WTC11 (cell line): ENCODE data around the gene MTOR. TPM values are rescaled to one million over a fixed set of nuclear protein-coding genes. Genes with fewer than 3 reads are reported as not detected.
A peak's percentile ranks its signal among the peaks of the same experiment; 100 is the strongest.
"Not testable (repeated sequence)": the region's sequence is repeated elsewhere in the genome, so short reads cannot be mapped to it uniquely, and the experiment has no call there.

Experiments
- ATAC-seq: fragments of 200-7000 bp; cut with Tn5 transposase; 2 replicates; pipeline ENCODE4 v1.10.0; 2021; ENCODE audit warnings: mild to moderate bottlenecking, moderate library complexity
- CTCF ChIA-PET: fragments of 300-600 bp; sonication (Branson Sonifier 250); formaldehyde crosslinking; loops from one replicate; lab custom pipeline; 2021; ENCODE audit warnings: antibody characterized with exemption; lab: Charles Lee
- POLR2A ChIA-PET: fragments of 350-600 bp; sonication (Branson Sonifier 250); formaldehyde crosslinking; loops from one replicate; lab custom pipeline; 2021; ENCODE audit warnings: antibody characterized with exemption; lab: Charles Lee
- DNase-seq: peaks from one replicate; pipeline ENCODE4 v3.0.0; 2021; ENCODE audit warnings: low spot score
- H3K27ac Mint-ChIP-seq: 2 replicates; pipeline ENCODE4 v1.8.0; 2021; ENCODE audit warnings: mixed read lengths
- H3K27me3 Mint-ChIP-seq: 2 replicates; pipeline ENCODE4 v1.8.0; 2021; ENCODE audit warnings: low read depth, mild to moderate bottlenecking, moderate library complexity, mixed read lengths
- H3K36me3 Mint-ChIP-seq: 2 replicates; pipeline ENCODE4 v1.8.0; 2021; ENCODE audit warnings: mixed read lengths
- H3K4me1 Mint-ChIP-seq: 2 replicates; pipeline ENCODE4 v1.8.0; 2022; ENCODE audit warnings: mixed read lengths
- H3K4me3 Mint-ChIP-seq: 2 replicates; pipeline ENCODE4 v1.8.0; 2021; ENCODE audit warnings: mild to moderate bottlenecking, moderate library complexity, mixed read lengths
- H3K9me3 Mint-ChIP-seq: 2 replicates; pipeline ENCODE4 v1.8.0; 2021; ENCODE audit warnings: mixed read lengths
- CBFB ChIP-seq: sonication (generic); formaldehyde crosslinking; IDR thresholded peaks from 2 replicates; pipeline ENCODE4 v1.8.1; 2022; ENCODE audit warnings: mild to moderate bottlenecking, low read depth, missing genetic modification reagents
- ELF4 ChIP-seq: sonication (generic); formaldehyde crosslinking; IDR thresholded peaks from 2 replicates; pipeline ENCODE4 v1.8.1; 2022; ENCODE audit warnings: low read depth, mild to moderate bottlenecking, moderate library complexity, missing genetic modification reagents
- GRHL2 ChIP-seq: fragments of 250-450 bp; sonication (Bioruptor Pico); IDR thresholded peaks from 2 replicates; pipeline ENCODE4 v1.8.0; 2022; ENCODE audit warnings: mild to moderate bottlenecking, moderate library complexity; ENCODE audit not compliant: insufficient replicate concordance, severe bottlenecking
- JAZF1 ChIP-seq: fragments of 250-450 bp; sonication (Bioruptor Pico); IDR thresholded peaks from 2 replicates; pipeline ENCODE4 v1.9.0; 2021; ENCODE audit warnings: moderate library complexity, mild to moderate bottlenecking, inconsistent platforms
- KAT7 ChIP-seq: sonication (generic); formaldehyde crosslinking; IDR thresholded peaks from 2 replicates; pipeline ENCODE4 v1.8.1; 2023; ENCODE audit warnings: missing genetic modification reagents, mild to moderate bottlenecking, borderline replicate concordance
- NFATC4 ChIP-seq: fragments of 250-450 bp; sonication (Bioruptor Pico); IDR thresholded peaks from 2 replicates; pipeline ENCODE4 v1.9.0; 2021; ENCODE audit warnings: mild to moderate bottlenecking
- NFE2L1 ChIP-seq: sonication (generic); formaldehyde crosslinking; IDR thresholded peaks from 2 replicates; pipeline ENCODE4 v1.8.1; 2023; ENCODE audit warnings: missing genetic modification reagents
- NR2C2 ChIP-seq: sonication (generic); formaldehyde crosslinking; IDR thresholded peaks from 2 replicates; pipeline ENCODE4 v1.8.0; 2022; ENCODE audit warnings: mild to moderate bottlenecking, missing genetic modification reagents
- PRRX2 ChIP-seq: fragments of 250-450 bp; sonication (Bioruptor Pico); IDR thresholded peaks from 2 replicates; pipeline ENCODE4 v1.8.0; 2021; ENCODE audit warnings: mild to moderate bottlenecking
- RELA ChIP-seq: sonication (generic); formaldehyde crosslinking; IDR thresholded peaks from 2 replicates; pipeline ENCODE4 v1.8.1; 2022; ENCODE audit warnings: missing genetic modification reagents, mild to moderate bottlenecking, borderline replicate concordance
- SMAD3 ChIP-seq: sonication (generic); formaldehyde crosslinking; IDR thresholded peaks from 2 replicates; pipeline ENCODE4 v1.8.0; 2022; ENCODE audit warnings: missing genetic modification reagents, mild to moderate bottlenecking, borderline replicate concordance
- SOX15 ChIP-seq: fragments of 250-450 bp; sonication (Bioruptor Pico); IDR thresholded peaks from 2 replicates; pipeline ENCODE4 v1.9.0; 2021; ENCODE audit warnings: mild to moderate bottlenecking
- ZNF121 ChIP-seq: sonication (generic); formaldehyde crosslinking; IDR thresholded peaks from 2 replicates; pipeline ENCODE4 v1.8.0; 2023; ENCODE audit warnings: missing genetic modification reagents
- ZNF532 ChIP-seq: fragments of 250-450 bp; sonication (Bioruptor Pico); IDR thresholded peaks from 2 replicates; pipeline ENCODE4 v1.9.0; 2021; ENCODE audit warnings: mild to moderate bottlenecking, borderline replicate concordance
- total RNA-seq: library from RNA; stranded (reverse); gene quantifications from 3 replicates; pipeline ENCODE4 v1.2.3, GENCODE V29; 2021
- TF ChIP-seq, protein P1 (sequence below): sonication (generic); formaldehyde crosslinking; IDR thresholded peaks from 2 replicates; pipeline ENCODE4 v1.8.0; 2022; ENCODE audit warnings: mild to moderate bottlenecking, missing genetic modification reagents

Gene MTOR
- total RNA-seq, 1 experiment from 2014 or later = 65.0 TPM

DNA sequence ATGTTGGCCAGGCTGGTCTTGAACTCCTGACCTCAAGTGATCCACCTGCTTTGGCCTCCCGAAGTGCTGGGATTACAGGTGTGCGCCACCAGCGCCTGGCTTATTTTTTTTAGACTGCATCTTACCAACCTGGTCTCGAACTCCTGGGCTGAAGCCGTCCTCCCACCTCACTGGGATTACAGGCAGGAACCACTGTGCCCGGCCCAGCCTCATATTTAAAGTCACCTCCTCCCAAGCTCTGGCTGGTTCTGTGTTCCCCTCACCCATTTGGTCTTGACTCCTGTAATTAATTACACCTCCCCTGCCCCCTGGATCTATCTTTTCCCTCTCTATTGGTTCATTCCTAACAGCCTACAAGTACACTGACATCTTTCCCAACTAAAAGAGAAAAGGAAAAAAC is 161.0 kb downstream of the MTOR start:
- Mint-ChIP-seq H3K4me1 (peaks cover 6% of the 10 kb centered on the region), H3K36me3 (peaks cover 14% of the 10 kb centered on the region), H3K9me3 (no peaks in the 10 kb centered on the region), H3K27ac (peak overlapping the region; percentile 25), H3K4me3 (peak overlapping the region; percentile 3; the same call in 1 of the 2 replicates), H3K27me3 (no peaks in the 10 kb centered on the region)
- ChIA-PET POLR2A (no interaction called here), CTCF (interaction anchor here (0.7 to 1.1 kb wide), 3 partner anchors 48 to 71 kb away, joined by 3 to 5 read pairs (median 3); no protein-coding TSS in a partner anchor)
- DNase-seq (no peak), ATAC-seq (no peak)
- TF ChIP-seq ZNF121 (no peak), NFATC4 (CRISPR knock-in tag) (no peak)

DNA sequence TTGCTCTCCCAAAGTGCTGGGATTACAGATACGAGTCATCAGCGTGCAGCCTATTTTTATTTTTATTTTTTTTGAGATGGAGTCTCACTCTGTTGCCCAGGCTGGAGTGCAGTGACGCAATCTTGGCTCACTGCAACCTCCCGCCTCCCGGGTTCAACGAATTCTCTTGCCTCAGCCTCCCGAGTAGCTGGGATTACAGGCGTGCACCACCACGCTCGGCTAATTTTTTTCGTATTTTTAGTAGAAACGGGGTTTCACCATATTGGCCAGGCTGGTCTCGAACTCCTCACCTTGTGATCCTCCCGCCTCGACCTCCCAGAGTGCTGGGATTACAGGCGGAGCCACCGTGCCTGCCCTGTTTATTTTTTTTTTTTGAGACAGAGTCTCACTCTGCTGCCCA is 161.5 kb downstream of the MTOR start:
- DNase-seq, ATAC-seq, H3K9me3 Mint-ChIP-seq, H3K4me1 Mint-ChIP-seq, H3K4me3 Mint-ChIP-seq, H3K27ac Mint-ChIP-seq, H3K27me3 Mint-ChIP-seq: not testable (repeated sequence)
- H3K36me3 Mint-ChIP-seq = peaks cover 12% of the 10 kb centered on the region
- ChIA-PET CTCF (interaction anchor here (3.0 kb wide), 1 partner anchor 64 kb away, joined by 42 read pairs; no protein-coding TSS in a partner anchor), POLR2A (interaction anchor here (1.1 kb wide), 1 partner anchor 63 kb away, joined by 3 read pairs; no protein-coding TSS in a partner anchor)

- Mint-ChIP-seq H3K27me3 (no peaks in the 10 kb centered on the region), H3K27ac (peak overlapping the region; percentile 68; the same call in 1 of the 2 replicates), H3K4me3 (peak overlapping the region; percentile 97), H3K36me3 (peaks cover 18% of the 10 kb centered on the region), H3K4me1 (peaks cover 6% of the 10 kb centered on the region), H3K9me3 (no peaks in the 10 kb centered on the region)
- TF ChIP-seq PRRX2 (CRISPR knock-in tag) = no peak
- no peak for TF ChIP-seq ZNF532 (CRISPR knock-in tag)
- no peak for TF ChIP-seq SOX15 (CRISPR knock-in tag)
- no peak for TF ChIP-seq GRHL2 (CRISPR knock-in tag)
- TF ChIP-seq NR2C2 (CRISPR knock-in tag) = no peak
- no peak for TF ChIP-seq SMAD3
- TF ChIP-seq NFE2L1 (CRISPR knock-in tag) = no peak
- no peak for TF ChIP-seq CBFB (CRISPR knock-in tag)
- no peak for TF ChIP-seq ELF4 (CRISPR knock-in tag)
- TF ChIP-seq, protein P1, sequence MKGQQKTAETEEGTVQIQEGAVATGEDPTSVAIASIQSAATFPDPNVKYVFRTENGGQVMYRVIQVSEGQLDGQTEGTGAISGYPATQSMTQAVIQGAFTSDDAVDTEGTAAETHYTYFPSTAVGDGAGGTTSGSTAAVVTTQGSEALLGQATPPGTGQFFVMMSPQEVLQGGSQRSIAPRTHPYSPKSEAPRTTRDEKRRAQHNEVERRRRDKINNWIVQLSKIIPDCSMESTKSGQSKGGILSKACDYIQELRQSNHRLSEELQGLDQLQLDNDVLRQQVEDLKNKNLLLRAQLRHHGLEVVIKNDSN (CRISPR knock-in tag) = no peak
- no peak for TF ChIP-seq JAZF1 (CRISPR knock-in tag)
- no peak for TF ChIP-seq KAT7 (CRISPR knock-in tag)
- TF ChIP-seq RELA = no peak
- ChIA-PET CTCF (interaction anchor here (1.1 to 3.0 kb wide), 5 partner anchors 24 to 546 kb away, joined by 3 to 42 read pairs (median 6); partner anchors contain the start of gene SRM), POLR2A (interaction anchor here (1.1 to 1.5 kb wide), 3 partner anchors 48 to 155 kb away, joined by 3 to 5 read pairs (median 4); no protein-coding TSS in a partner anchor)
- ATAC-seq = no peak
- no peak for DNase-seq
These were observed 162.2 kb downstream of the MTOR start for GRCh38 chr1:11100149-11100493.
